Nephron progenitor cell (in vitro differentiated cells): Measurements from ENCODE around the gene SLC44A3.
"Not testable (repeated sequence)": the region's sequence is repeated elsewhere in the genome, so short reads cannot be mapped to it uniquely, and the experiment has no call there.

Experiments used
- DNase-seq: peaks from one replicate; pipeline ENCODE4 v3.0.0; 2021
- H3K27ac Mint-ChIP-seq: 2 replicates; pipeline ENCODE4 v1.8.0; 2021; ENCODE audit warnings: mild to moderate bottlenecking, moderate library complexity, mixed read lengths
- H3K27me3 Mint-ChIP-seq: 2 replicates; pipeline ENCODE4 v1.8.0; 2021; ENCODE audit warnings: mild to moderate bottlenecking, low read depth, mixed read lengths; ENCODE audit not compliant: poor library complexity
- H3K36me3 Mint-ChIP-seq: 2 replicates; pipeline ENCODE4 v1.8.0; 2021; ENCODE audit warnings: low read depth, mixed read lengths
- H3K4me1 Mint-ChIP-seq: 2 replicates; pipeline ENCODE4 v1.8.0; 2021; ENCODE audit warnings: mixed read lengths
- H3K4me3 Mint-ChIP-seq: 2 replicates; pipeline ENCODE4 v1.8.0; 2021; ENCODE audit warnings: mild to moderate bottlenecking, moderate library complexity, mixed read lengths
- H3K9me3 Mint-ChIP-seq: 2 replicates; pipeline ENCODE4 v1.8.0; 2021; ENCODE audit warnings: mild to moderate bottlenecking, moderate library complexity, mixed read lengths
- CTCF ChIP-seq: fragments of 200-600 bp; sonication (generic); IDR thresholded peaks from 2 replicates; pipeline ENCODE4 v1.5.0; 2021; ENCODE audit warnings: antibody characterized with exemption

Gene SLC44A3

GRCh38 chr1:94935476-94935875 lies 115.3 kb downstream of the SLC44A3 start:
- H3K27me3 Mint-ChIP-seq, result peaks cover 3% of the 10 kb centered on the region
- no peaks in the 10 kb centered on the region for H3K9me3 Mint-ChIP-seq
- peaks cover 24% of the 10 kb centered on the region for H3K36me3 Mint-ChIP-seq
- no peak for TF ChIP-seq CTCF
- peak overlapping the region; percentile 5 for H3K27ac Mint-ChIP-seq
- no peak overlapping the region for H3K4me3 Mint-ChIP-seq
- H3K4me1 Mint-ChIP-seq, result peaks cover 33% of the 10 kb centered on the region
- no peak for DNase-seq

- no peak overlapping the region for H3K27ac Mint-ChIP-seq
Measured at GRCh38 chr1:94936861-94937620, 116.9 kb downstream of the SLC44A3 start.

GRCh38 chr1:94937820-94938219 lies 117.7 kb downstream of the SLC44A3 start:
- Mint-ChIP-seq H3K27me3 (peaks cover 6% of the 10 kb centered on the region), H3K36me3 (peaks cover 10% of the 10 kb centered on the region), H3K9me3 (no peaks in the 10 kb centered on the region), H3K4me3 (no peak overlapping the region), H3K4me1 (peaks cover 28% of the 10 kb centered on the region), H3K27ac (no peak overlapping the region)
- no peak for TF ChIP-seq CTCF
- DNase-seq, result no peak

More at GRCh38 chr1:94936861-94937620, 116.9 kb downstream of the SLC44A3 start:
- H3K27me3 Mint-ChIP-seq, result peaks cover 6% of the 10 kb centered on the region
- peaks cover 28% of the 10 kb centered on the region for H3K4me1 Mint-ChIP-seq
- no peak for TF ChIP-seq CTCF
- no peak for DNase-seq
- H3K9me3 Mint-ChIP-seq, result no peaks in the 10 kb centered on the region
- H3K36me3 Mint-ChIP-seq, result peaks cover 14% of the 10 kb centered on the region
- no peak overlapping the region for H3K4me3 Mint-ChIP-seq

GRCh38 chr1:94940738-94941137 lies 120.6 kb downstream of the SLC44A3 start:
- Mint-ChIP-seq H3K27me3 (peaks cover 9% of the 10 kb centered on the region), H3K9me3 (no peaks in the 10 kb centered on the region), H3K27ac (no peak overlapping the region), H3K4me3 (no peak overlapping the region), H3K4me1 (peaks cover 15% of the 10 kb centered on the region), H3K36me3 (peaks cover 11% of the 10 kb centered on the region)
- DNase-seq, result no peak
- TF ChIP-seq CTCF, result no peak

- DNase-seq, H3K27me3 Mint-ChIP-seq, H3K27ac Mint-ChIP-seq, H3K4me1 Mint-ChIP-seq, H3K4me3 Mint-ChIP-seq, H3K9me3 Mint-ChIP-seq: not testable (repeated sequence)
- H3K36me3 Mint-ChIP-seq, result peaks cover 11% of the 10 kb centered on the region
Measured at GRCh38 chr1:94941480-94941879, 121.3 kb downstream of the SLC44A3 start.

GRCh38 chr1:94942171-94943128 lies 122.3 kb downstream of the SLC44A3 start:
- peaks cover 9% of the 10 kb centered on the region for H3K27me3 Mint-ChIP-seq
- no peak for TF ChIP-seq CTCF
- H3K36me3 Mint-ChIP-seq, result peaks cover 11% of the 10 kb centered on the region
- no peaks in the 10 kb centered on the region for H3K9me3 Mint-ChIP-seq
- H3K4me3 Mint-ChIP-seq, result no peak overlapping the region
- H3K4me1 Mint-ChIP-seq, result peaks cover 15% of the 10 kb centered on the region
- no peak overlapping the region for H3K27ac Mint-ChIP-seq
- DNase-seq, result no peak
